Measurements from ENCODE around the gene LDB1. TPM values are rescaled to one million over a fixed set of nuclear protein-coding genes. Genes with fewer than 3 reads are reported as not detected.

The LDB1 gene
- polyA plus RNA-seq, 3 donors = 108 to 129 (median 118) TPM

- peak in 2 of 11 donors; percentile 48 to 72 for DNase-seq (ENCODE audit: extremely low read depth in 1 of 11, low read depth in 9 of 11, low spot score in 4 of 11)
These were observed 589 bp downstream of the LDB1 start for GRCh38 chr10:102119417-102120141.

- DNase-seq (ENCODE audit: extremely low read depth in 1 of 11, low read depth in 9 of 11, low spot score in 4 of 11) = peak in 1 of 11 donors; percentile 69
These were observed 1.3 kb downstream of the LDB1 start for GRCh38 chr10:102118867-102119266.

GRCh38 chr10:102117391-102118159 is 2.6 kb downstream of the LDB1 start:
- DNase-seq (ENCODE audit: extremely low read depth in 1 of 11, low read depth in 9 of 11, low spot score in 4 of 11) = peak in 6 of 11 donors; percentile 66 to 79 (median 73)

GRCh38 chr10:102116656-102117055 is 3.5 kb downstream of the LDB1 start:
- no peak for DNase-seq (ENCODE audit: extremely low read depth in 1 of 11, low read depth in 9 of 11, low spot score in 4 of 11)

GRCh38 chr10:102115775-102116174 is 4.4 kb downstream of the LDB1 start:
- DNase-seq (ENCODE audit: extremely low read depth in 1 of 11, low read depth in 9 of 11, low spot score in 4 of 11) = no peak

DNA sequence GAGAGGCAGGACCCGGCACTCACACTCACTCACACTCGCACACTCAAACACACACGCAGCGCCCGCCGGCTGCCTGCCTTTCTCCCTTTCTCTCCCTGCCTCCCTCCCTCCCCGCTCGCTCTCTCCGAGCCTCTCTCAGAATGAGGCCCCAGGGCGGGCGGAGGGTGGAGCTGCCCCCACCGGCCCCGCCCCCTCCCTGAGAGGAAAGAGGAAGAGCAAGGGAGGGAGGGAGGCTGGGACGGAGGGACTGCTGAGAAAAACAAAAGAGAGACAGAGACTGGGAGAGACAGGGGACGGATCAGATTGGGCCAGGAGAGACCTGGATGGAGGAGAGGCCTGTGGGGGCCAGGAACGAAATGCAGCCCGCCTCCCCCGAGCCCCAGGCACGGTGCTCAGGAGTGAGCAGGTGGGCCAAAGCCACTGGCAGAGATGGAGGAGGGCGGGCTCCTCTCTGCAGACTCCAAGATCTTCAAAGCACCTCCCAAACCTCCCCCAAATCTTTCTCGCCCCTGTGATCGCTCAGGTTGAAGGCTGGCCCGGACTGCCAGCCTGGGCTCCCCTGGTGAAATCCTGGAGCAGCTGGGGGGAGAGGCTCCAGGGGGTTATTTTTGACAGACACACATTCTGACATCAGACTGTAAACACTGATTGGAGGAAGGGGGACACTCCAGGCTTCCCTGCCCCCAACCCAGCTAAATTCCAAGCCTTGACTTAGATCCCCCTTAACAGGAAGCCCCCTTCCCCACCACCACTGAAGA is 5.1 kb downstream of the LDB1 start:
- peak in 7 of 11 donors; percentile 69 to 92 (median 84) for DNase-seq (ENCODE audit: extremely low read depth in 1 of 11, low read depth in 9 of 11, low spot score in 4 of 11)

DNA sequence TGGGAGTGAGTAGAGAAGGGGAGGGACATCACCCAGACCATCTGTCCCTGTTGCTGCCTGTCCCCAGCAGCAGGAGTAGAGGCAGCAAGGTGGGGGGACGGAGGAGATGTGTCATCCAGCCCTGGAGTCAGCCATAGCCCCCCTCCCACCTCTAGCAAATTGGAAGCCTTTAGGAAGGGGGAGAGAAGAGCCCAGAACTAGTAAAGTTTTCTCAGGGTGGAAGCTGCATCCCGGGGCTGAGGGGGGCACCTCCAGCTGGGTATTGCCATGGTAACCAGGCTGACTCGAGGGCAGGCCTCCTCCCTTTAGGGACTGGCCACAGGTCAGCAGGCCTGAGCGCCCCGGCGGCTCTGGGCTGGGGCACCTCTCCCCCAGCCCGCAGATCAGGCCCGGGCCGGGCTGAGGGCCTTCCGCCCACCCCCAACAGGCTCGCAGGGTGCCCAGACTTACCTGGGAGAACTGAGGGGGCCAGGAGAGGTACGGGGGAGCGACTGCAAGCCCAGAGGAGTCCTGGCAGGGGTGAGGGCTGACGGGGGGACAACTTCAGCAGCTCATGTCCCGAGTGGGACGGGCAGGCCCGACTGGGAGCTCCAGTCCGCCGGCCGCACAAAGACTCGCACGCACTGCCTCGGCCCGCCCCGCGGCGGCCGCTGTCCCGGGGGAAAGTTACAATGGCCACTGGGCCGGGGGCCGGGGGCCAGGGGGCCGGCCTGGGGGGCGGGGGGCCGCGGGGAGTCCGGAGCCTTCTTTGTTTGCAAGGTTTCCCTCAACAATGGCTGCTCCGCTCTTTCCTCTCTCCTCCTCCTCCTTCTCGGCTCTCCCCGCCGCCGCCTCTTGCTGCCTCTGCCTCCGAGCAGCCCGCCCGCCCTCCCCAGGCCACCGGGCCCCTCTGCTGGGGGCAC is 6.0 kb downstream of the LDB1 start:
- no peak for DNase-seq (ENCODE audit: extremely low read depth in 1 of 11, low read depth in 9 of 11, low spot score in 4 of 11)

- no peak for DNase-seq (ENCODE audit: extremely low read depth in 1 of 11, low read depth in 9 of 11, low spot score in 4 of 11)
These were observed 6.8 kb downstream of the LDB1 start for GRCh38 chr10:102113261-102113955.

DNA sequence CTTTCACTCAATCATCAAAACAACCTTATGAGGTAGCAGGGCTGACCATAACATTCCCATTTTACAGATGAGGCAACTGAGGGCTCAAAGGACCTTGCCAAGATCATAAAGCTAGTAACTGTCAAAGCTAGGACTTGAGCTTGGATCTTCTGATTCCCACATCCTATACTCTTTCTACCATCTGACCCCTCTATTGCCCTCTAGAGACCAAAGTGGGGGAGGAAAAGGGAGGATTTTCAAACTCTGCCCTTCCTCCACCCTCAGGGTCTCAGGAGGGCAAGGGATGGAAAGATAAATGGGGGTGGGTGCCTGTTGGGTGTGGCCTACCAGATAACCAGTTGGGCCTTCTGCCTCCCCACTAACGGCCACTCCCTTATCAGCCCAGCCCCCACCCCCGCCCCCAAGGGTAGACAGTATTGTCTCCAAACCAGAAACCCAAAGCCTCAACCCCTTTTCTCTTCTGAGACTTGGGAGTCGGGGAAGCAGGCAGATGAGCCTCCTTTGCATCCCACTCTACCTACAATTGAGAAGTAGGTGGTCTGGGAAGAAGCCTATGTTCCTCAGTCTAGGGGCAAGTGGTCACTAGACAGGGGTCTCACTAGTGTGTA is 7.9 kb downstream of the LDB1 start:
- DNase-seq (ENCODE audit: extremely low read depth in 1 of 11, low read depth in 9 of 11, low spot score in 4 of 11) = no peak

DNA sequence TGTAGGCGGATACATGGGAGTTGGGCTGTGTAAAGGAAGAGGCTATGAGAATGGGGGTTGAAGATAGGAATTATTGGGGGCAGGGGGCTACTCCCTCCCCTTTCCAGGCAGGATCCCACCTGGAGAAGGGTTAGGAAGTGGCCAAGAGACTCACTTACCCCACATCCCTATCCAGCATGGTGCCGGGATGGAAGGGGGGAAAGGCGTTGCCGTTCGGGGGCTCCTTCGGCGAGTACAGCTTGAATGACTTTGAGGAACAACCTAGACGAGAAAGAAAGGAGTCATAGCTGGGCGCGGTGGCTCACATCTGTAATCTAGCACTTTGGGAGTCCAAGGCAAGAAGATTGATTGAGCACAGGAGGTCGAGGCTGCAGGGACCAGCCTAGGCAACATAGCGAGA is 8.9 kb downstream of the LDB1 start:
- DNase-seq (ENCODE audit: extremely low read depth in 1 of 11, low read depth in 9 of 11, low spot score in 4 of 11) = no peak

GRCh38 chr10:102109166-102110116 is 10.7 kb downstream of the LDB1 start:
- DNase-seq (ENCODE audit: extremely low read depth in 1 of 11, low read depth in 9 of 11, low spot score in 4 of 11) = no peak

GRCh38 chr10:102106998-102107397 is 13.2 kb downstream of the LDB1 start:
- no peak for DNase-seq (ENCODE audit: extremely low read depth in 1 of 11, low read depth in 9 of 11, low spot score in 4 of 11)

GRCh38 chr10:102102421-102102820 is 17.7 kb downstream of the LDB1 start:
- no peak for DNase-seq (ENCODE audit: extremely low read depth in 1 of 11, low read depth in 9 of 11, low spot score in 4 of 11)

GRCh38 chr10:102101152-102101551 is 19.0 kb downstream of the LDB1 start:
- no peak for DNase-seq (ENCODE audit: extremely low read depth in 1 of 11, low read depth in 9 of 11, low spot score in 4 of 11)

DNA sequence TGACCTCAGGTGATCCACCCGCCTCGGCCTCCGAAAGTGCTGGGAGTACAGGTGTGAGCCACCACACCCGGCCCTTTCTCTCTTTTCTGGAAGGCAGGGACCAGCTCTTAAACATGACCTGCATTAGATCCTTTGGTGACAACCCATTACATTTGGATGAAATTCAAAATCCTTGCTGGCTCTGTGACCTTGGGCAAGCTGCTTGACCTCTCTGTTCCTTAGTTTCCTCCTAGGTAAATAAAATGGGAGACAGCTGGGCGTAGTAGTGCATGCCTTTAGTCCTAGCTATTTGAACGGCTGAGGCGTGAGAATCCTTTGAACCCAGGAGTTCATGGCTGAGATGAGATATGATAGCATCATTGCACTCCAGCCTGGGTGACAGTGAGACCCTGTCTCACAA is 23.7 kb downstream of the LDB1 start:
- DNase-seq (ENCODE audit: extremely low read depth in 1 of 11, low read depth in 9 of 11, low spot score in 4 of 11) = no peak

GRCh38 chr10:102090772-102091171 is 29.4 kb downstream of the LDB1 start:
- DNase-seq (ENCODE audit: extremely low read depth in 1 of 11, low read depth in 9 of 11, low spot score in 4 of 11) = no peak

GRCh38 chr10:102086196-102086595 is 34.0 kb downstream of the LDB1 start:
- DNase-seq (ENCODE audit: extremely low read depth in 1 of 11, low read depth in 9 of 11, low spot score in 4 of 11) = no peak

All from renal cortex interstitium (tissue), 11 donors.